Amniotic epithelial cell (primary cell): Measurements from ENCODE around the gene TCF3.

Experiments
- DNase-seq: peaks from one replicate; pipeline ENCODE4 v3.0.0-alpha.2; 2010; ENCODE audit warnings: low read depth

TCF3 gene

GRCh38 chr19:1609680-1610474, 42.5 kb downstream of the TCF3 start:
- no peak for DNase-seq

GRCh38 chr19:1609103-1609396, 43.4 kb downstream of the TCF3 start:
- no peak for DNase-seq

- no peak for DNase-seq
Observed at GRCh38 chr19:1608359-1609102, 43.9 kb downstream of the TCF3 start.

GRCh38 chr19:1606138-1606651, 46.2 kb downstream of the TCF3 start:
- DNase-seq, result no peak

- peak; percentile 95 for DNase-seq
Observed at GRCh38 chr19:1605236-1606137, 46.9 kb downstream of the TCF3 start, which contains the start of gene UQCR11. Gene UQCR11, minus strand, starts transcription at chr19:1605462. Its CDS starts 53 bp downstream, at chr19:1605409.

- no peak for DNase-seq
Observed at GRCh38 chr19:1602091-1602707, 50.2 kb downstream of the TCF3 start.

- no peak for DNase-seq
Observed at GRCh38 chr19:1601613-1602064, 50.8 kb downstream of the TCF3 start.

- DNase-seq, result no peak
Observed at GRCh38 chr19:1599460-1599846, 53.0 kb downstream of the TCF3 start.

GRCh38 chr19:1598777-1599459, 53.5 kb downstream of the TCF3 start:
- DNase-seq, result no peak

- no peak for DNase-seq
Observed at GRCh38 chr19:1593501-1593772, 59.0 kb downstream of the TCF3 start.

- DNase-seq, result peak; percentile 85
Observed at GRCh38 chr19:1592755-1593500, 59.5 kb downstream of the TCF3 start, which contains the start of gene MBD3. Gene MBD3, minus strand, starts transcription at chr19:1592865. Its CDS starts 234 bp downstream, at chr19:1592631.

- peak; percentile 80 for DNase-seq
Observed at GRCh38 chr19:1592024-1592754, 60.2 kb downstream of the TCF3 start.

- DNase-seq, result no peak
Observed at GRCh38 chr19:1591421-1592023, 60.9 kb downstream of the TCF3 start.

GRCh38 chr19:1590641-1591397, 61.6 kb downstream of the TCF3 start:
- no peak for DNase-seq

- no peak for DNase-seq
Observed at GRCh38 chr19:1587872-1588271, 64.5 kb downstream of the TCF3 start.

GRCh38 chr19:1585243-1585580, 67.2 kb downstream of the TCF3 start:
- DNase-seq, result no peak

GRCh38 chr19:1584500-1585242, 67.7 kb downstream of the TCF3 start:
- no peak for DNase-seq

GRCh38 chr19:1582201-1582600, 70.2 kb downstream of the TCF3 start:
- DNase-seq, result no peak
